HepG2 (cell line): ENCODE measurements around the gene CCT7. TPM values are rescaled to one million over a fixed set of nuclear protein-coding genes. Genes with fewer than 3 reads are reported as not detected.

Source experiments
- ATRX ChIP-seq: sonication (generic); formaldehyde crosslinking; IDR thresholded peaks from 2 replicates; pipeline ENCODE4 v1.4.0; 2020; ENCODE audit warnings: missing genetic modification reagents, borderline replicate concordance
- CBFB ChIP-seq: sonication (generic); formaldehyde crosslinking; IDR thresholded peaks from 2 replicates; pipeline ENCODE4 v1.4.0; 2020; ENCODE audit warnings: missing genetic modification reagents
- CREB1 ChIP-seq, 2 experiments: fragments of 450-650 bp in 1 of 2; IDR thresholded peaks; 2 replicates each; pipeline ENCODE4 v1.6.1; 2016 to 2017; ENCODE audit warnings: control low read depth in 1 of 2, mild to moderate bottlenecking in 1 of 2, missing compliant biosample characterization in 1 of 2, missing genetic modification characterization in 1 of 2
- FOXO1 ChIP-seq: sonication (generic); formaldehyde crosslinking; IDR thresholded peaks from 2 replicates; pipeline ENCODE4 v1.4.0; 2020; ENCODE audit warnings: missing genetic modification reagents
- HMGXB3 ChIP-seq: sonication (generic); formaldehyde crosslinking; IDR thresholded peaks from 2 replicates; pipeline ENCODE4 v1.4.0; 2020; ENCODE audit warnings: missing genetic modification reagents, borderline replicate concordance
- KAT8 ChIP-seq: IDR thresholded peaks from 2 replicates; pipeline ENCODE4 v1.6.1; 2016; ENCODE audit warnings: missing genetic modification reagents, missing compliant biosample characterization
- MEIS2 ChIP-seq: sonication (generic); formaldehyde crosslinking; IDR thresholded peaks from 2 replicates; pipeline ENCODE4 v1.9.0; 2021; ENCODE audit warnings: mild to moderate bottlenecking, missing genetic modification reagents
- MLXIP ChIP-seq: sonication (generic); formaldehyde crosslinking; IDR thresholded peaks from 2 replicates; pipeline ENCODE4 v1.9.0; 2021; ENCODE audit warnings: missing genetic modification reagents, borderline replicate concordance
- NAIF1 ChIP-seq: sonication (generic); formaldehyde crosslinking; IDR thresholded peaks from 2 replicates; pipeline ENCODE4 v1.5.0; 2020; ENCODE audit warnings: mild to moderate bottlenecking, missing genetic modification reagents, borderline replicate concordance
- ONECUT2 ChIP-seq: sonication (generic); formaldehyde crosslinking; IDR thresholded peaks from 2 replicates; pipeline ENCODE4 v1.4.0; 2020; ENCODE audit warnings: missing genetic modification reagents
- PAWR ChIP-seq: sonication (generic); formaldehyde crosslinking; IDR thresholded peaks from 2 replicates; pipeline ENCODE4 v1.4.0; 2020; ENCODE audit warnings: missing genetic modification reagents, mild to moderate bottlenecking, borderline replicate concordance
- PTBP1 ChIP-seq: fragments of 200-400 bp; formaldehyde crosslinking; IDR thresholded peaks from 2 replicates; pipeline ENCODE4 v1.6.1; 2018; ENCODE audit warnings: low read length, low read depth; ENCODE audit not compliant: poor library complexity, severe bottlenecking
- SATB2 ChIP-seq: sonication (generic); formaldehyde crosslinking; IDR thresholded peaks from 2 replicates; pipeline ENCODE4 v1.5.0; 2020; ENCODE audit warnings: missing genetic modification reagents
- SMAD9 ChIP-seq: sonication (generic); formaldehyde crosslinking; IDR thresholded peaks from 2 replicates; pipeline ENCODE4 v1.5.1; 2020; ENCODE audit warnings: mild to moderate bottlenecking, missing genetic modification reagents
- SRF ChIP-seq: IDR thresholded peaks from 2 replicates; pipeline ENCODE4 v1.6.1; 2011; ENCODE audit warnings: mild to moderate bottlenecking, low read depth, low read length, moderate library complexity
- SSRP1 ChIP-seq: IDR thresholded peaks from 2 replicates; pipeline ENCODE4 v1.6.1; 2016; ENCODE audit warnings: control low read depth
- TFE3 ChIP-seq: IDR thresholded peaks from 2 replicates; pipeline ENCODE4 v1.6.1; 2016
- ZNF550 ChIP-seq: sonication (generic); formaldehyde crosslinking; IDR thresholded peaks from 2 replicates; pipeline ENCODE4 v1.4.0; 2020; ENCODE audit warnings: mild to moderate bottlenecking, missing genetic modification reagents, borderline replicate concordance
- ZNF570 ChIP-seq: sonication (generic); formaldehyde crosslinking; IDR thresholded peaks from 2 replicates; pipeline ENCODE4 v1.4.0; 2020; ENCODE audit warnings: mild to moderate bottlenecking, missing genetic modification reagents, borderline replicate concordance
- ZNF614 ChIP-seq: IDR thresholded peaks from 2 replicates; pipeline ENCODE4 v1.6.1; 2018; ENCODE audit warnings: missing biosample characterization, missing genetic modification reagents, inconsistent platforms, borderline replicate concordance
- ZNF839 ChIP-seq: sonication (generic); formaldehyde crosslinking; IDR thresholded peaks from 2 replicates; pipeline ENCODE4 v1.4.0; 2020; ENCODE audit warnings: missing genetic modification reagents, mild to moderate bottlenecking, borderline replicate concordance
- polyA plus RNA-seq, 8 experiments: library from polyadenylated mRNA; depleted of rRNA in 3 of 8; stranded (reverse) in 7 of 8; unstranded in 1 of 8; fragments of >200 nt; fragmentation: Illumina TruSeq in 4 of 8; extraction: Trizol in 4 of 8; gene quantifications; 2 replicates each; pipeline versions ENCODE4 v1.2.1 to v1.2.3, GENCODE V29; 2011 to 2016; ENCODE audit warnings: low read depth in 4 of 8, missing spikeins in 1 of 8, mixed read lengths in 1 of 8; ENCODE audit not compliant: insufficient read depth in 1 of 8
- total RNA-seq, 5 experiments: library from RNA; depleted of rRNA; stranded (reverse); fragments of >200 nt; fragmentation: Illumina TruSeq; extraction: Trizol; gene quantifications; 2 replicates each; pipeline ENCODE4 v1.2.3, GENCODE V29; 2016; ENCODE audit warnings: low read depth in 1 of 5

Gene CCT7
- total and polyA plus RNA-seq, 2 of the 13 experiments (the other 11 are each of a cell fraction or from before 2014, with no cell fraction given): 347 to 517 TPM

GRCh38 chr2:73233154-73233931, 765 bp upstream of the CCT7 start, which contains the start of gene PRADC1 (continued):
- TF ChIP-seq HMGXB3 (0 out of 2 replicates have a peak, but pooled peaks have one; percentile 75), ZNF839 (0 out of 2 replicates have a peak, but pooled peaks have one; percentile 15), MLXIP (CRISPR knock-in tag) (no peak), ZNF570 (no peak), SATB2 (CRISPR knock-in tag) (no peak), MEIS2 (CRISPR knock-in tag) (peak; percentile 66), ZNF614 (CRISPR knock-in tag) (peak; percentile 83), SMAD9 (CRISPR knock-in tag) (no peak), NAIF1 (no peak), CREB1 (IDR thresholded peaks at IDR 0.05) (peak; percentile 89), CREB1 (CRISPR knock-in tag; IDR thresholded peaks at IDR 0.05) (peak; percentile 83), SRF (0 out of 2 replicates have a peak, but pooled peaks have one; percentile 3), FOXO1 (CRISPR knock-in tag) (peak; percentile 68), ATRX (CRISPR knock-in tag) (no peak), PAWR (no peak), ZNF550 (CRISPR knock-in tag) (no peak), CBFB (CRISPR knock-in tag) (peak; percentile 76; the same call in 1 of the 2 replicates), TFE3 (CRISPR knock-in tag) (no peak), SSRP1 (CRISPR knock-in tag) (peak; percentile 96), PTBP1 (peak; percentile 18), ONECUT2 (CRISPR knock-in tag) (peak; percentile 54; the same call in 1 of the 2 replicates), KAT8 (CRISPR knock-in tag) (peak; percentile 73)
